Smooth muscle cell (in vitro differentiated cells): ENCODE measurements around the gene TENM4. TPM values are rescaled to one million over a fixed set of nuclear protein-coding genes. Genes with fewer than 3 reads are reported as not detected.

Experiments
- DNase-seq: peaks from one replicate; lab custom pipeline; 2025; ENCODE audit not compliant: unreplicated experiment; lab: John Stamatoyannopoulos, UW
- H2AFZ ChIP-seq: fragments of 200-600 bp; sonication (generic); 2 replicates; pipeline ENCODE4 v1.6.0; 2016; ENCODE audit warnings: antibody characterized with exemption, low read depth, mild to moderate bottlenecking
- H3F3A ChIP-seq: fragments of 200-600 bp; sonication (generic); 2 replicates; pipeline ENCODE4 v1.6.0; 2017; ENCODE audit warnings: antibody characterized with exemption, low read depth
- H3K27ac ChIP-seq: fragments of 200-600 bp; sonication (generic); 2 replicates; pipeline ENCODE4 v1.5.1; 2016; ENCODE audit warnings: low read depth, mild to moderate bottlenecking
- H3K27me3 ChIP-seq: fragments of 200-600 bp; sonication (generic); 2 replicates; pipeline ENCODE4 v1.6.1; 2016; ENCODE audit warnings: low read depth, mild to moderate bottlenecking
- H3K36me3 ChIP-seq: fragments of 200-600 bp; sonication (generic); 2 replicates; pipeline ENCODE4 v1.5.1; 2016; ENCODE audit warnings: low read depth
- H3K4me1 ChIP-seq: fragments of 200-600 bp; sonication (generic); 2 replicates; pipeline ENCODE4 v1.5.1; 2016; ENCODE audit warnings: low read depth
- H3K4me2 ChIP-seq: fragments of 200-600 bp; sonication (generic); 2 replicates; pipeline ENCODE4 v1.6.0; 2016; ENCODE audit warnings: mild to moderate bottlenecking
- H3K4me3 ChIP-seq: fragments of 200-600 bp; sonication (generic); 2 replicates; pipeline ENCODE4 v1.5.1; 2016; ENCODE audit warnings: mild to moderate bottlenecking
- H3K79me2 ChIP-seq: fragments of 200-600 bp; sonication (generic); 2 replicates; pipeline ENCODE4 v1.6.0; 2016; ENCODE audit warnings: low read depth, mild to moderate bottlenecking
- H3K9ac ChIP-seq: fragments of 200-600 bp; sonication (generic); 2 replicates; pipeline ENCODE4 v1.6.0; 2016; ENCODE audit warnings: low read depth
- H3K9me3 ChIP-seq: fragments of 200-600 bp; sonication (generic); replicated peaks from 2 replicates; pipeline ENCODE4 v1.5.1; 2016; ENCODE audit warnings: low read depth
- H4K20me1 ChIP-seq: fragments of 200-600 bp; sonication (generic); 2 replicates; pipeline ENCODE4 v1.6.0; 2016; ENCODE audit warnings: low read depth
- CTCF ChIP-seq: fragments of 200-600 bp; sonication (generic); IDR thresholded peaks from 2 replicates; pipeline ENCODE4 v1.5.1; 2017; ENCODE audit warnings: borderline replicate concordance, mild to moderate bottlenecking, antibody characterized with exemption; ENCODE audit not compliant: insufficient read depth, poor library complexity, severe bottlenecking
- WGBS: methylation state at CpG from one replicate; pipeline ENCODE4 v1.1.7; 2016; ENCODE audit warnings: low lambda C conversion rate; 5-methylcytosine and 5-hydroxymethylcytosine counted together
- polyA plus RNA-seq: library from polyadenylated mRNA; unstranded; fragments of >200 nt; fragmentation: Nextera tagmentation; extraction: Ambion mirVana; gene quantifications from 2 replicates; pipeline ENCODE4 v1.2.1, GENCODE V29; 2016
- total RNA-seq: library from RNA; depleted of rRNA; stranded (reverse); fragments of >200 nt; gene quantifications from 2 replicates; pipeline ENCODE4 v1.2.3, GENCODE V29; 2014

The TENM4 gene
- total and polyA plus RNA-seq, 2 experiments from 2014 or later: 31.6 to 38.2 TPM

GRCh38 chr11:79369055-79369454, 71.8 kb downstream of the TENM4 start:
- H3K27me3 ChIP-seq: no peaks in the 10 kb centered on the region
- H3F3A ChIP-seq: no peaks in the 10 kb centered on the region
- no peak overlapping the region for H3K4me2 ChIP-seq
- H3K36me3 ChIP-seq: no peaks in the 10 kb centered on the region
- TF ChIP-seq CTCF: no peak
- no peak overlapping the region for H3K9ac ChIP-seq
- H3K9me3 ChIP-seq: no peaks in the 10 kb centered on the region
- H2AFZ ChIP-seq: no peak overlapping the region
- H4K20me1 ChIP-seq: peaks cover 85% of the 10 kb centered on the region
- H3K79me2 ChIP-seq: peaks cover 4% of the 10 kb centered on the region
- no peak for DNase-seq
- no peak overlapping the region for H3K27ac ChIP-seq
- no peaks in the 10 kb centered on the region for H3K4me1 ChIP-seq
- no peak overlapping the region for H3K4me3 ChIP-seq
- WGBS: 95% methylated on average over 5 of the region's 5 CpGs

- no peak overlapping the region for H3K4me3 ChIP-seq
- no peaks in the 10 kb centered on the region for H3K36me3 ChIP-seq
- H4K20me1 ChIP-seq: peaks cover 92% of the 10 kb centered on the region
- no peak for DNase-seq
- H3K27me3 ChIP-seq: no peaks in the 10 kb centered on the region
- H3K27ac ChIP-seq: no peak overlapping the region
- H3F3A ChIP-seq: no peaks in the 10 kb centered on the region
- H3K4me1 ChIP-seq: no peaks in the 10 kb centered on the region
- H3K9ac ChIP-seq: no peak overlapping the region
- H2AFZ ChIP-seq: no peak overlapping the region
- 92% methylated on average over 4 of the region's 4 CpGs for WGBS
- H3K4me2 ChIP-seq: no peak overlapping the region
- no peak for TF ChIP-seq CTCF
- no peaks in the 10 kb centered on the region for H3K9me3 ChIP-seq
- H3K79me2 ChIP-seq: peaks cover 4% of the 10 kb centered on the region
These were observed 73.0 kb downstream of the TENM4 start for GRCh38 chr11:79367844-79368243.

- no peaks in the 10 kb centered on the region for H3K9me3 ChIP-seq
- no peaks in the 10 kb centered on the region for H3K36me3 ChIP-seq
- TF ChIP-seq CTCF: no peak
- no peaks in the 10 kb centered on the region for H3K4me1 ChIP-seq
- peak overlapping the region; percentile 11 for H3K4me2 ChIP-seq
- peaks cover 92% of the 10 kb centered on the region for H4K20me1 ChIP-seq
- H3K79me2 ChIP-seq: peaks cover 4% of the 10 kb centered on the region
- no peak overlapping the region for H3K9ac ChIP-seq
- DNase-seq: no peak
- no peak overlapping the region for H3K4me3 ChIP-seq
- WGBS: 60% methylated on average over 2 of the region's 2 CpGs
- no peak overlapping the region for H2AFZ ChIP-seq
- peak overlapping the region; percentile 25 for H3K27ac ChIP-seq
- H3K27me3 ChIP-seq: no peaks in the 10 kb centered on the region
- H3F3A ChIP-seq: no peaks in the 10 kb centered on the region
These were observed 74.6 kb downstream of the TENM4 start for GRCh38 chr11:79366218-79366617.

- no peaks in the 10 kb centered on the region for H3F3A ChIP-seq
- DNase-seq: no peak
These were observed 76.9 kb downstream of the TENM4 start for GRCh38 chr11:79363861-79364378.

More at GRCh38 chr11:79363861-79364378, 76.9 kb downstream of the TENM4 start:
- no peaks in the 10 kb centered on the region for H3K9me3 ChIP-seq
- no peak for TF ChIP-seq CTCF
- peak overlapping the region; percentile 82 for H3K27ac ChIP-seq
- WGBS: 90% methylated on average over 5 of the region's 5 CpGs
- H4K20me1 ChIP-seq: peaks cover 89% of the 10 kb centered on the region
- no peaks in the 10 kb centered on the region for H3K36me3 ChIP-seq
- no peaks in the 10 kb centered on the region for H3K27me3 ChIP-seq
- no peak overlapping the region for H3K4me2 ChIP-seq
- H3K9ac ChIP-seq: peak overlapping the region; percentile 1
- no peak overlapping the region for H2AFZ ChIP-seq
- peaks cover 4% of the 10 kb centered on the region for H3K79me2 ChIP-seq
- no peak overlapping the region for H3K4me3 ChIP-seq
- H3K4me1 ChIP-seq: no peaks in the 10 kb centered on the region
